Adipose tissue (tissue), 3 donors: ENCODE data around the gene GTF2B. TPM values are rescaled to one million over a fixed set of nuclear protein-coding genes. Genes with fewer than 3 reads are reported as not detected.
"Not testable (repeated sequence)": the region's sequence is repeated elsewhere in the genome, so short reads cannot be mapped to it uniquely, and the experiment has no call there.

Experiments used
- H3K27ac ChIP-seq: one replicate; pipeline ENCODE4 v1.5.1; 2013; ENCODE audit warnings: low read depth, low read length
- WGBS, 3 donors: extraction: QIAGEN DNeasy Blood & Tissue Kit; methylation state at CpG; one replicate each; pipeline ENCODE4 v1.1.7; 2013; 5-methylcytosine and 5-hydroxymethylcytosine counted together
- polyA plus RNA-seq, 3 donors: library from polyadenylated mRNA; stranded (reverse); fragments of 200-250 nt; gene quantifications; one replicate each; pipeline ENCODE4 v1.2.3, GENCODE V29; 2013
- donor health status: healthy with polysubstance abuse.
- donor health status: Bipolar disorder and iron deficiency.
- donor health status: healthy.

The GTF2B gene
- polyA plus RNA-seq, 3 donors = 13.7 to 32.3 (median 22.6) TPM

DNA sequence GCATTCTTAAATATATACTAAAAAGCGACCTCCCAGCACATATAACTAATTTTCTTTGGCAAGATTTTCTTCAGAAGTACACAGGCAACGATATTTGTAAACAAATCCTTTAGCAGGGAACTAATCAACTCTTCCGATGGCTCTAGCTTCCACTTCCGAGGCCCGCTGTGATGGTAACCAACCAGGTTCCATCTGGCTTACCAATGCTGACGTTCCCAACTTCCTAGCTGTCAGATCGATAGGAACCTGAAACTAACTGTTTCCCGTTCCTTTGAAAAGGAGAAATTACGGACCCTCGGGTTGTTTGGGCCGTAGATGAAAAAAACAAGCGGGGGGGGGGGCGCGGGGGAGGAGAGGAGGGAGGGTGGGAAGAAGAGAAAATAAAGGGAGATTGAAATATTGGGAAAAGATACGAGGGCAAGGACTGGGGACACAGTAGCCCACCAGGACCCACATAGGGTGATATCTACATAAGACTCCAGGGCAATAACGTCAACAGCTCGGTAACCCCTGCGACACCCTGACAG lies 513 bp downstream of the GTF2B start:
- peak overlapping the region; percentile 82 for H3K27ac ChIP-seq
- 0 to 2% (median 0%) methylated on average over 15 to 17 of the region's 18 CpGs for WGBS, 3 donors

DNA sequence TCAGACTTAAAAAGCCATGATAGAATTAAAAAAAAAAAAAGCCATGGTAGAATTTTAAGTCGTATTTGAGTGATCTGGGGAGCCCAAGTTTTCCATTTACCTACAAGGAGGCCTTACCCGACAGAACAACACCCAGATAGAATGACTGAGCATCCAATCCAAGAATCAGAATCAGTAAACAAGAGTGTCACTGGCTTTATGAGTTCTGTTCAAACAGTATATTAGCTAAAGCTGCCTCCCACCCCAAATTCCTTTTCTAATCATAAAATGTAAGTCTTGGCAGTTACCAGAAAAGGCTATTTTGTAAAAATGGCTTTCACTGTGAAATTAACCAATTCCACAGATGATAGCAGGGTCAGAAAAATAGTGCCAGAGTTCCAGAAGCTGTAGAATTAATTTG lies 1.2 kb downstream of the GTF2B start:
- 24 to 69% (median 49%) methylated on average over 2 of the region's 2 CpGs for WGBS, 3 donors
- H3K27ac ChIP-seq = no peak overlapping the region

DNA sequence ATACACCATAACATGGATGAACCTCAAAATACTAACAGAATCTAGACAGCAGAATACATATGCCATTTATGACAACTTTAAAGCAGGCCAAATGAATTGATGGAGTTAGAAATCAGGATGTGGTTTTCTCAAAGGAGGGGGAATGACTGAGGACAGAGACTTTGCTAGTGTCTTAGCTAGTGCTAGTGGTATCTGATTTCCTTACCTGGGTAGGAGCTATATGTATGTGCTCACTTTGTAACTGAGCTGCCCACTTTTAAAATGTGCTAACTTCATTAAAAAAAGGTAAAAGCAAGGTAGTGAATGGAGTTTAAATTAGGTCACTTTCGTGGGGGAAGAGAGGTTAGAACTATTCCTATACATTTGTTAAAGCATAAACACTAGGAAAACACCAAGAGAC lies 2.6 kb downstream of the GTF2B start:
- H3K27ac ChIP-seq = no peak overlapping the region
- WGBS, 3 donors = 53 to 85% (median 67%) methylated on average over 1 of the region's 1 CpG

DNA sequence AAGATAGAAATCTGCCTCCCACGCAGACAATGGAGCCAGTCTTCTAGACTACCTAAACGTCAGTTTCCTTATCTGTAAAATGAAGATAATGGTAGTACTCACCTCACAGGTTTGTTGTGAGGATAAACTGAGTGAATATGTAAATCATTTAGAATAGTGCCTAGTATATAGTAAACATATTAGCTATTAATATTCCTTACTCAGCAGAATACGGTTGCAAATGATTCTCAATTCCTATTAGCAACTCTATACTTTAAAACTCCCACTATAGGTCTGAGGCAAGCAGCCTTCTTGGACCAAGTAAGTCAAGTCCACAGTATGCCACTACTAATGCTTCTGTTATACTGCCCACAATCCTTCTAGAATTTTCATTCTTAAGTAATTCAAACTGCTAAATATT lies 5.4 kb downstream of the GTF2B start:
- no peak overlapping the region for H3K27ac ChIP-seq
- WGBS, 3 donors = 74 to 90% (median 83%) methylated on average over 3 of the region's 3 CpGs

DNA sequence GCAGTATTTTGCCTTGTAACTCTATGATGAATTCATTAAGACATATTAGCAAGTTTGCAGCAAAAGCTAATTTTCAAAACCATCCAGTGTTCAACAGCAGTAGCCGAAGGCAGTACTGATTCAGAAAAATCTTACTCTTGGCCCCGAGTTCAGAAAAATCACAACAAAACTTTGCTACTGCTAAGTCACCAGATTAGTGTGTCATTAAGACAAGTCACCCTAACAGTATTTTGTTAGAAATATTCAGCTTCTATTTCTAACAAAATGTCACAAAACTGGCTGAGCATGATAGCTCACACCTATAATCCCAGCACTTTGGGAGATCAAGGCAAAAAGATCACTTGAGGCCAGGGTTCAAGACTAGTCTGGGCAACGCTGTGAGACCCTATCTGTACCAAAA lies 8.2 kb downstream of the GTF2B start:
- no peak overlapping the region for H3K27ac ChIP-seq
- whole genome bisulfite sequencing, 3 donors = 74 to 83% (median 82%) methylated on average over 3 of the region's 3 CpGs

DNA sequence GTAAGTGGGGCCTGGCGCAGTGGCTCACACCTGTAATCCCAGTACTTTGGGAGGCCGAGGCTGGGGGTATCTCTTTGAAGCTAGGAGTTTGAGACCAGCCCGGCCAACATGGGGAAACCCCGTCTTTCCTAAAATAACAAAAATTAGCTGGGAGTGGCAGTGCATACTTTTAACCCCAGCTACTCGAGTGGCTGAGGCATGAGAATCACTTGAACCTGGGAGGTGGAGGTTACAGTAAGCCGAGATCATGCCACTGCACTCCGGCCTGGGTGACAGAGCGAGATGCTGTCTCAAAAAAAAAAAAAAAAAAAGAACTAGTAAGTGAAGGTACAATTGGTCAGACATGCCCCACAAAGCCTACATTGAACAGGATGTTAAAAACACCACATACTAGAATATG lies 10.7 kb downstream of the GTF2B start:
- 86 to 88% (median 87%) methylated on average over 8 of the region's 8 CpGs for WGBS, 3 donors

DNA sequence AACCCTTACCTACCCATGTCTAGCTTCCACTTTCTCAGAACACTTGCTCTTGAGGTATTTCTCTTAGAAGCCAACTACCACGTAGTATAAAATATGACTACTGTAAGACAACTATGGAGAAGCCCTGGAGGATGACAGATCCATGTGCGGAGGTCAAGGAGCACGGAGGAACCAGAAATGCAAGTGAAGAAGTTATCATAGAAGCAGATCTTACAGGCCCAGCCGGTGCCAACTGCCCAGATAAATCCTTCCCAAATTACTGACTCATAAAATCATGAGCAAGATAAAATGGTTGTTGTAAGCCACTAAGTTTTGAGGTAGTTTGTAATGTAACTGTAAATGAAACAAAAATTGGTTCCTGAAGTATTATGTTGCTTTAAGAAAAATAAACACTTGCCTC lies 12.6 kb downstream of the GTF2B start:
- no peak overlapping the region for H3K27ac ChIP-seq
- WGBS, 3 donors = 38 to 79% (median 77%) methylated on average over 4 of the region's 4 CpGs

More for the DNA sequence above, 10.7 kb downstream of the GTF2B start:
- not testable (repeated sequence) for H3K27ac ChIP-seq

DNA sequence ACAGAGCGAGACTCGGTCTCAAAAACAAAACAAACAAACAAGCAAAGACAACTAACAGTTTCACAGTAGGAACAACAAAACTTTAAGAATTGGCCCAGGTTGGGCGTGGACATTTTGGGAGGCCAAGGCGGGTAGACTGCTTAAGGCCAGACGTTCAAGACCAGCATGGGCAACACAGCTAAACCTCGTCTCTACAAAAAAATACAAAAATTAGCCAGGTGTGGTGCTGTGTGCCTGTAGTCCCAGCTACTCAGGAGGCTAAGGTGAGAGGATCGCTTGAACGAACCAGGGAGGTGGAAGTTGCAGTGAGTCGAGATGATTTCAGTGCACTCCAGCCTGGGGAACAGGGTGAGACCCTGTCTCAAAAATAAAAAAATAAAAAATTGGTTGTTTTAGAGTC lies 13.5 kb downstream of the GTF2B start:
- H3K27ac ChIP-seq = no peak overlapping the region
- WGBS, 3 donors = 62 to 85% (median 77%) methylated on average over 9 of the region's 9 CpGs

DNA sequence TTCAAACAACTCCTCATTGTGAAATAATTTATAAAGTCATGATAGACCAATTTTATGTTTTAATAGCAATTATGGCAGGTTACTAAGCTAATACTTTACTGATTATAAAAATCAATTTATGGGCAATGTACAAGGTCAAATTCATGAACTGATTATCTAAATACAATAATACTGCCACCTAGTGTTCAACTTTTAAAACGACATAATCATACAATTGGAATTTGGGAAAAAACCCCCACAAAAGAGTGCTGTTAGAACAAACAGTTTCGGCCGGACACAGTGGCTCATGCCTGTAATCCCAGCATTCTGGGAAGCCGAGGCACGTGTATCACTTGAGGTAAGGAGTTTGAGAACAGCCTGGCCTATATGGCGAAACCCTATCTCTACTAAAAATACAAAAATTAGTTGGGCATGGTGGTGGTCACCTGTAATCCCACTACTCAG lies 14.0 kb downstream of the GTF2B start:
- H3K27ac ChIP-seq = no peak overlapping the region
- 31 to 35% (median 31%) methylated on average over 6 of the region's 6 CpGs for WGBS, 3 donors

DNA sequence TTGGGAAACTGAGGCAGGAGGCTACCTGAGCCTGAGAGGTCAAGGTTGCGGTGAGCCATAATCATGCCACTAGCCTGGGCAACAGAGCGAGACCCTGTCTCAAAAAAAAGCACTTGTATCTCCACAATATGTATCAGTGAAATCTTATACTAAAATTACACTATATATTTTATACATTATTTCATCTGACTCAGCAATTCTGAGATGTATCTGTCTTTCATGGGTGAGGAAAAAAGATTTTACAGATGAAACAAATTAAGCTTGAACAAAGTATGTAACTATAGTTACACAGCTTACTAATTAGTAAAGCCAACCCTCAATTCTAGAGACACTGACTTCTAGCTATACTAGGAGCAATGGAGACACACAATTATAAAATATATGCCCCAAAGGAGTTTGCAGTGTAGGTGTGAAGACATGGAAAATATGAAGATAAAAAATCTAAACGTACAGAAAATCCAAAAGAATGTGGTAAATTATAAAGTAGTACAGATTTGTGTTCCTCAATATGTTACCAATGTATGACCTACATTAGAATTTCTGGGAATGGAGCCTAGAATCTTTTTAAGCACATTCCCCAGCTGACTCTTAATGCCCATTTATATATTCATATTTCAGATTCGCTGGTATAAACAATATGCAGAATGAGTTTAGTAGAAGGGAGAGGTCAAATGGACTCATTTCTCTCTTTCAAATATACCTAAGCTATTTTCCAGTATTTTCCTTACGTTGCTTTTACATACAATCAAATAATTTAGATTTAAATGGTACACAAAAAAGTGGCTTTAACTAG lies 14.6 kb downstream of the GTF2B start:
- 54 to 74% (median 72%) methylated on average over 5 of the region's 5 CpGs for WGBS, 3 donors
- H3K27ac ChIP-seq = no peak overlapping the region

DNA sequence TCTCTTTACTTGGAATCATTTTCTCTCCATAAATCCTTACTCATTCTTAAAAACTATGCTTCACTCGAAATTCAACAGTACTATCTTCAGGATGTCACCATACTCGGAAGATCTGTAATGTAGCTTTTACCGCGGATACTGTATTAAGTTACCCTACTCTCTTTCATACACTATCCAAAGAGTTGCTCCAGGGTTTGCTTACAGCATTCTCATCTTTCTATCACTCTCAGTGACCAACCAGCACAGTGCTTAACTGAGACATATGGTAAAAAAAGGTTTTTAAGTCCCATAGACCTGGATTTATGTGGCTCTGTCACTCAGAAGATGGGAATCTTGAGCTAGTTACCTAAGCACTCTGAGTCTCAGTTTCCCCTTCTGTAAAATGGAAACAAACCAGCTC lies 15.8 kb downstream of the GTF2B start:
- WGBS, 3 donors = 84 to 85% (median 85%) methylated on average over 4 of the region's 4 CpGs

DNA sequence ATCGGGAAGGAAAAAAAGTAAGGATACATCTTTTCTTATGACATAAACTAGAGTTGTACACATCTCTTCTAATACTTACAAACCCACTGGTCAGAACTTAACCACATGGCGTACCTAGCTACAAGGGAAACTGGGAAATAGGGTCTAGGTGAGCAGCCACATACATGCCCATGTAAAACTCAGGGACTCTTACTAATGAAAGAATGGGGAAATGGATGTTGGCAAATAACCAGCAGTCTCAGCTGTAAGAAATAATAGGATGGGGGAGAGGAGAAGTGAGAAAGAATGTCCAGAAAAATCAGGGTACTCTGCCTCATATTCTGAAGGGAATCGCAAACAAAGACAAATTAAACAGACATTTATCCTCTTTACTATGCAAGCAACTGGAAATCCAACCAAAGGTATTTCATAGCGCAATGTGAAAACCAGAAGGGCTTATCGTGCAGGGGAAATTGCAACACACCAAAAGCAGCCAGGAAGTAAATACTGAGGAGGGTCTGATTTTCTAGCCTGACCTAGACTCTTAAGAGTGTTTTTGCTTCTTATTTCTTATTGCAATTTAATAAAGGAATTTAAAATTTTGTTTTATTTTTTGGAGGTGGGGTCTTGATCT lies 17.5 kb downstream of the GTF2B start:
- WGBS, 3 donors = 42 to 59% (median 46%) methylated on average over 5 of the region's 5 CpGs
- no peak overlapping the region for H3K27ac ChIP-seq

More for the DNA sequence above, 15.8 kb downstream of the GTF2B start:
- no peak overlapping the region for H3K27ac ChIP-seq

DNA sequence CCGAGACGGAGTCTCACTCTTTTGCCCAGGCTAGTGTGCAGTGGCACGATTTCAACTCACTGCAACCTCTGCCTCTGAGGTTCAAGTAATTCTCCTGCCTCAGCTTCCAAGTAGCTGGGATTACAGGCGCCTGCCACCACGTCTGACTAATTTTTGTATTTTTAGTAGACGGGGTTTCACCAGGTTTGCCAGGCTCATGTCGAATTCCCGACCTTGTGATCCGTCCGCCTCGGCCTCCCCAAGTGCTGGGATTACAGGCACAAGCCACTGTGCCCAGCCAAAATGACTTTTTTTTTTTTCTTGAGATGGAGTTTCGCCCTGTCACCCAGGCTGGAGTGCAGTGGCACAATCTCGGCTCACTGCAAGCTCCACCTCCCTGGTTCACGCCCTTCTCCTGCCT lies 21.7 kb downstream of the GTF2B start:
- 96 to 98% (median 97%) methylated on average over 14 of the region's 14 CpGs for WGBS, 3 donors
- H3K27ac ChIP-seq = not testable (repeated sequence)

DNA sequence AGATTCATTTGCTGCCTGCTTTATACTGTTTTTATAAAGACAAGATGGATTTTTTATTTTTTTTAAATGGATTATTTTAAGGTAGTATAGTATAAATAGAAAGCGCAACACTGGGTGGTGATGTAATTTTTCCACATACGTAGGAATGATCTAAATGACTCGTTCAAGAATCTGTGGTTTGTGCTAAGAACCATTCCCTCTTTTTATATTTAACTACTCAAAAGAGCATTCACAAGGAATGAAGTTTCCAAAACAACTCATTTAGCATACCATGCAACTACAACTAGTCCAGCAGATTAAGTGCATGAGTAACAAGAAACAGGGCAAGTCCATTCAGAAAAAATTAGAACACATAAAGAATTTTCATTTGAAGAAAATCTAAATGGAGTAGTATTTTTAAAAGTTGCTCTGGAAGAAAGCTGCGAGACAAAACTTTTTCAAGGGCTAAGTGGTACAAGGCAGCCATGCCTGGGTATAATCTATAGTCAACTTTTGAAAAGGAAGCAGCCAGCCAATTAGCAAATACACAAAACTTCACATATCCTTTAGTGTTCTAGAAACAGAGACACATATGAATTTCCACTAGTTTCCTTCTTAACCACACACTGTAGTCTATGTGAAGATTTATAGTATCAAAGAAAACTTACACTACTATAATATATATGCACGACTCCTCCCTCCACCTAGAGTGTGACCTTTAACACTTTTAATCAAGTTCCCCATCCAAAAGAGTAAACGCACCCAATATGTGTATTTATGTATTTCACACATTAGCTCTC lies 23.4 kb downstream of the GTF2B start:
- H3K27ac ChIP-seq = no peak overlapping the region
- 66 to 71% (median 69%) methylated on average over 6 of the region's 6 CpGs for WGBS, 3 donors

DNA sequence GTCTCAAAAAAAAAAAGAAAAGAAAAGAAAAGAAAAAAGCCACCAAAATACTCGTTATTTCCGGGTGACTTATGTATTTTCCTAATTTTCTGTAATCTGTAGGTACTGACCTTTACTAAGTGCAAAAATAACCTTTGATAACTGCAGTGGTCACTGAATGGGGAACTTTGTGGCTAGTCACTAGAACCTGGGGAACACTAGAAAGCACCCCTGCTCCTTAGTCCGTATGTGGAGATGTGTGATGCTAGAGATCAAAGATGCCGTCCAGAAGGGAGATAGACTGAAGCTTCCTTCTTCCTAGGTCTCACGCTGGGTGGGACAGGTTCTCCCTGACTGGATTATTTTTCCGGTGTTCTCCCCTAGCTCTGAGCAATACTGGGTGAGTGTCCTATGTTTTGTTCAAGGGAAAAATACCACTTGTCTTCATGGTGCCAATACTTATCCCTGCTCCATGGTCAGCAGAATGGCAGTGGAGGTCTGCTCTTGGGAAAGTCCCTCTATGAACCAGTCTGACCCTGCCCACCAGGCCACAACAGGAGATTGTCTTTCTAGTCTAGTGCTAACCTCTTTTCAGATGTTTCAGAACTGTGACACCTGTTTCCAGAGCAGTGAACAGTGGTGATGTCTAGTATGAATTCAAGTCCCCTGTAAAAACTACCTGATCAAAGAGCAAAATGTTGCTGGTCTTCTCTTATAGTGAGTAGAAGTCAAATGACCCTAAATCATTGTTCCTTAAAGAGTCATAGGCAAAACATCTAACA lies 39.9 kb downstream of the GTF2B start:
- no peak overlapping the region for H3K27ac ChIP-seq
- WGBS, 3 donors = 87 to 91% (median 90%) methylated on average over 6 of the region's 6 CpGs

DNA sequence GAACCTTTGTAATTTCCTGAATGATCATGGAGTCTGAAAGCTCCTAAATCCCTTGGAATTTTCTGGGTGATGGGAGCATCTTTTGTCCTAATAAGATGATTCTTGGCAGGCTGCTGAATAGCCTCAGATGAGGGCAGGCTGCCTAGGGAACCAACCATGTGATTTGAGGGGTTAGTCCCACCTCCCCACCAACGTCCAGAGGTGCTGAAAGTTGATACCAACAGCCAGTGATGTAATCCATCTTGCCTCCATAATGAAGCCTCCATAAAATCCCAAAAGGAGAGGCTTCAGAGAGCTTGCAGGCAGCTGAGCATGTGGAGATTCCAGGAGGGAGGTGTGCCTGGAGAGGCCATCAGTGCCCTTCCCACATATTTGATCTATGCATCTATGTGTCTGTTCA lies 43.7 kb downstream of the GTF2B start:
- WGBS, 3 donors = 32 to 35% (median 33%) methylated on average over 1 of the region's 1 CpG
- no peak overlapping the region for H3K27ac ChIP-seq

DNA sequence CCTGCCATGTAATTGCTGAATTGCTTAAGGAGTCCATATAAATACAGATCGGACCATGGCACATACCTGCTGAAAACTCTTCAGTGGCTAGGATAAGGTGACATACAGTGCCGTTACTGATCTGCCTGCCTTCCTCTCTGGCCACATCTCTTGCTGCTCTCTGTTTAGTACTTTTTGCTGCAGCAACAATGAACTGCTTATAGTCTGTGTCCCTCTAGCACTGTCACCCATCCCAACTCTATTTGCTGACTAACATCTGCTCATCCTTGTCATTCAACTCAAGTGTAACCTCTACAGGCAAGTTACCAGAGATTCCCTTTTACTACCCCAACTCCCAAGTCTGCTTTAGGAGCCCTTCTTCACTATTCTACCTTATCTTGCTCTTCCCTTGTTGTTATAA lies 65.6 kb downstream of the GTF2B start:
- WGBS, 3 donors = 95 to 98% (median 95%) methylated on average over 2 of the region's 2 CpGs
- no peak overlapping the region for H3K27ac ChIP-seq

DNA sequence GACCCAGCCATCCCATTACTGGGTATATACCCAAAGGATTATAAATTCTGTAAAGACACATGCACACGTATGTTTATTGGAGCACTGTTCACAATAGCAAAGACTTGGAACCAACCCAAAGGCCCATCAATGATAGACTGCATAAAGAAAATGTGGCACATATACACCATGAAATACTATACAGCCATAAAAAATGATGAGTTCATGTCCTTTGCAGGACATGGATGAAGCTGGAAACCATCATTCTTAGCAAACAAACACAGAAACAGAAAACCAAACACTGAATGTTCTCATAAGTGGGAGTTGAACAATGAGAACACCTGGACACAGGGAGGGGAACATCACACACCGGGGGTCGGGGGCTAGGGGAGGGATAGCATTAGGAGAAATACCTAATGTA lies 71.7 kb downstream of the GTF2B start:
- not testable (repeated sequence) for H3K27ac ChIP-seq
- 97 to 100% (median 98%) methylated on average over 3 of the region's 3 CpGs for WGBS, 3 donors
